ENCODE results near the gene RFWD3.

RFWD3 gene

GRCh38 chr16:74626741-74627416, 39.8 kb downstream of the RFWD3 start:
- in situ Hi-C loops (cut with MboI; ENCODE audit: low sequenced_read_pairs): no loop called here

GRCh38 chr16:74625500-74626350, 41.0 kb downstream of the RFWD3 start:
- in situ Hi-C loops (cut with MboI; ENCODE audit: low sequenced_read_pairs): no loop called here

- in situ Hi-C loops (cut with MboI; ENCODE audit: low sequenced_read_pairs): no loop called here
Observed at GRCh38 chr16:74623839-74624235, 42.8 kb downstream of the RFWD3 start.

- in situ Hi-C loops (cut with MboI; ENCODE audit: low sequenced_read_pairs): no loop called here
Observed at GRCh38 chr16:74623214-74623838, 43.4 kb downstream of the RFWD3 start.

GRCh38 chr16:74622005-74622404, 44.7 kb downstream of the RFWD3 start:
- in situ Hi-C loops (cut with MboI; ENCODE audit: low sequenced_read_pairs): no loop called here

GRCh38 chr16:74617206-74617788, 49.4 kb downstream of the RFWD3 start:
- in situ Hi-C loops (cut with MboI; ENCODE audit: low sequenced_read_pairs): no loop called here

- in situ Hi-C loops (cut with MboI; ENCODE audit: low sequenced_read_pairs): no loop called here
Observed at GRCh38 chr16:74611721-74612120, 55.0 kb downstream of the RFWD3 start.

GRCh38 chr16:74608944-74609343, 57.7 kb downstream of the RFWD3 start:
- in situ Hi-C loops (cut with MboI; ENCODE audit: low sequenced_read_pairs): no loop called here

GRCh38 chr16:74608381-74608780, 58.3 kb downstream of the RFWD3 start:
- in situ Hi-C loops (cut with MboI; ENCODE audit: low sequenced_read_pairs): no loop called here

GRCh38 chr16:74607962-74608356, 58.7 kb downstream of the RFWD3 start:
- in situ Hi-C loops (cut with MboI; ENCODE audit: low sequenced_read_pairs): no loop called here

GRCh38 chr16:74607310-74607961, 59.2 kb downstream of the RFWD3 start:
- in situ Hi-C loops (cut with MboI; ENCODE audit: low sequenced_read_pairs): no loop called here

GRCh38 chr16:74606521-74607309, 60.0 kb downstream of the RFWD3 start, which contains the start of gene GLG1:
TSS of gene GLG1 (minus strand) at chr16:74607114. CDS start at chr16:74607094, 20 bp downstream.
- in situ Hi-C loops (cut with MboI; ENCODE audit: low sequenced_read_pairs): no loop called here

- in situ Hi-C loops (cut with MboI; ENCODE audit: low sequenced_read_pairs): no loop called here
Observed at GRCh38 chr16:74605746-74606520, 60.7 kb downstream of the RFWD3 start.

- in situ Hi-C loops (cut with MboI; ENCODE audit: low sequenced_read_pairs): no loop called here
Observed at GRCh38 chr16:74605332-74605731, 61.3 kb downstream of the RFWD3 start.

GRCh38 chr16:74603848-74604247, 62.8 kb downstream of the RFWD3 start:
- in situ Hi-C loops (cut with MboI; ENCODE audit: low sequenced_read_pairs): no loop called here

GRCh38 chr16:74601126-74601871, 65.4 kb downstream of the RFWD3 start:
- in situ Hi-C loops (cut with MboI; ENCODE audit: low sequenced_read_pairs): no loop called here

- in situ Hi-C loops (cut with MboI; ENCODE audit: low sequenced_read_pairs): no loop called here
Observed at GRCh38 chr16:74596586-74596985, 70.1 kb downstream of the RFWD3 start.

GRCh38 chr16:74592847-74593246, 73.8 kb downstream of the RFWD3 start:
- in situ Hi-C loops (cut with MboI; ENCODE audit: low sequenced_read_pairs): no loop called here

Data from HL-60/S4 (cell line).